ENCODE results near the gene SWSAP1. TPM values are rescaled to one million over a fixed set of nuclear protein-coding genes. Genes with fewer than 3 reads are reported as not detected.
A peak's percentile ranks its signal among the peaks of the same experiment; 100 is the strongest.

The SWSAP1 gene
- total and polyA plus RNA-seq, 2 of the 8 experiments (the other 6 are each of a cell fraction or from before 2014, with no cell fraction given) = 3.1 to 5.2 TPM

DNA sequence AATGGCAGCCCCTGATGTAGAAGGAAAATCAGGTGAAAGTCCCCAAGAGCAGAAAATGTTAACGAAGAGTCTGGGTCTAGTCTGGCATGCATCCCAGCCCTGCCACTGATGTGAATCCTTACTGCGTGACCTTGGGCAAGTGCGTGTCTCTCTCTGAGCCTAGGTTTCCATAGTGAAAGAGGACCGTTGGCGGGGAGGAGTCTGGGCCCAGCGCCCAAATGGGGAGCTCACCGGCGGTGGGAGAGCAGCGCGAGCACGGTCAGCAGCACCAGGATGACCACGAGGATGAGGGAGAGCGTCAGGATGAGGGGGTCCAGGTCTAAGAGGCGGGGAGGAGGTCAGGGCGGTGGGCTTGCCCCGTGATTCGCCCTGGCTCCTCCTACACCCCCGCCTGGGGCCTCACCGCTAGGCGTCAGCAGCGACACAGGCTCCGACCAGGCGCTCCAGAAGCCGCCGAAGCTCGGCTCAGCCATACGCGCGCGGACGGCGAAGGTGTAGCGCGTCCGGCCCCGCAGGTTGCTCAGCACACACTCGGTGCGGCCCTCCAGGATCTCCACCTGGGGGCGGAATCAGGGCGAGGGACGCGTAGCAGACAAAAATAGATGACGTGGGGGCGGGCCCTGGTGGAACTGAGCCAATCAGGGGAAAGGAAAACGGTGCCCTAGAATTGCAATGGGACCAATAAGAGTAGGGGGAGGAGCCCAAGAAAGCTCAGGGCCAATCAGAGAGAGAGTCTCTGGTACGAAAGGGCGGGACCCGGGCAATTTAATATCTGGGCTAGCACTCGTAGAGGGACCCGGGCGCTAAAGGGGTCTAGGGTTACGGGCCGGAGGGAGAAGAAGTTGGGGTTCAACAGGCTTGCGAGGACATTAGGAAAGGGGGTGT, 6.4 kb downstream of the SWSAP1 start:
- Histone ChIP-seq H2BK5ac (ENCODE audit: low read depth, low read length) (peak overlapping the region; percentile 84), H2BK12ac (ENCODE audit: low read depth, low read length) (peak overlapping the region; percentile 82)
- POLR2A ChIA-PET (ENCODE audit: partially characterized antibody) = interaction anchor here (0.7 to 4.7 kb wide), 27 partner anchors 9 to 178 kb away, joined by 3 to 48 read pairs (median 5); partner anchors contain the start of genes ECSIT, ELAVL3, ELOF1 and ODAD3
- TF ChIP-seq RXRA (IDR thresholded peaks at IDR 0.05; ENCODE audit: insufficient read depth, low read depth, low read length) (no peak), NANOG (IDR thresholded peaks at IDR 0.05; ENCODE audit: insufficient read depth, low read depth, low read length, poor library complexity, severe bottlenecking) (no peak), CREB1 (IDR thresholded peaks at IDR 0.05) (peak; percentile 89), SIN3A (conservative IDR thresholded peaks at IDR 0.05 in 1 of 2, IDR thresholded peaks at IDR 0.05 in 1 of 2; ENCODE audit: low read depth in 1 of 2, low read length in 2 of 2) (peak in 1 of 2 experiments; percentile 68; a peak in 1 of 4 replicates), RFX5 (IDR thresholded peaks at IDR 0.05; ENCODE audit: borderline replicate concordance, low read depth, low read length) (no peak), EZH2 (IDR thresholded peaks at IDR 0.05; ENCODE audit: low read depth, low read length, severe bottlenecking) (no peak), SIX5 (IDR thresholded peaks at IDR 0.05; ENCODE audit: low read depth, low read length) (no peak), EGR1 (IDR thresholded peaks at IDR 0.05; ENCODE audit: borderline replicate concordance, low read depth, low read length) (peak; percentile 28; the same call in 1 of the 2 replicates), SP4 (IDR thresholded peaks at IDR 0.05; ENCODE audit: low read length) (peak; percentile 89), RNF2 (IDR thresholded peaks at IDR 0.05; ENCODE audit: borderline replicate concordance, low read depth, low read length, missing control alignments, poor library complexity, severe bottlenecking) (no peak)

More for the DNA sequence above, 6.4 kb downstream of the SWSAP1 start:
- Histone ChIP-seq H3K56ac (replicated peaks; ENCODE audit: insufficient read length, low read depth, low read length) (no peak overlapping the region), H3K27ac (ENCODE audit: low read depth, low read length) (peak overlapping the region; percentile 76; the same call in 1 of the 2 replicates), H2BK15ac (ENCODE audit: low read length) (peak overlapping the region; percentile 81; the same call in 1 of the 2 replicates), H3K27me3 (replicated peaks in 1 of 4; ENCODE audit: control insufficient read depth in 3 of 4, extremely low read depth in 1 of 4, insufficient read depth in 3 of 4, low read length in 3 of 4) (no peaks in the 10 kb centered on the region), H3K36me3 (ENCODE audit: control insufficient read depth in 2 of 4, insufficient read depth in 4 of 4, low read length in 3 of 4) (no peaks in the 10 kb centered on the region), H3K79me1 (ENCODE audit: low read depth, low read length) (peaks cover 2% of the 10 kb centered on the region; the same call in 1 of the 2 replicates), H2AK5ac (ENCODE audit: low read depth, low read length) (no peak overlapping the region), H3K4ac (replicated peaks; ENCODE audit: insufficient read length, low read depth, low read length) (no peak overlapping the region), H3K4me1 (replicated peaks in 1 of 4; ENCODE audit: control insufficient read depth in 3 of 4, insufficient read depth in 4 of 4, low read length in 3 of 4) (peaks cover 0 to 11% (median 5%) of the 10 kb centered on the region in 4 experiments; a peak in 5 of 7 replicates), H3K9me3 (ENCODE audit: insufficient read depth in 2 of 2, low read depth in 1 of 2, low read length in 1 of 2) (no peaks in the 10 kb centered on the region), H4K5ac (ENCODE audit: insufficient read length, low read depth, low read length) (peak overlapping the region; percentile 31), H3K9ac (replicated peaks in 1 of 4; ENCODE audit: extremely low read depth in 1 of 4, low read depth in 3 of 4, low read length in 3 of 4) (peak overlapping the region; percentile 35 to 60 (median 54)), H2BK120ac (replicated peaks; ENCODE audit: low read depth, low read length) (no peak overlapping the region), H2AFZ (ENCODE audit: low read length) (peak overlapping the region; percentile 83), H4K20me1 (replicated peaks in 1 of 2; ENCODE audit: control insufficient read depth in 1 of 2, insufficient read depth in 2 of 2, low read length in 2 of 2) (peaks cover 2 to 4% of the 10 kb centered on the region in 2 experiments), H3K23ac (ENCODE audit: insufficient read length) (no peak overlapping the region), H3K4me3 (ENCODE audit: extremely low read depth in 1 of 4, insufficient read depth in 2 of 4, low read depth in 3 of 4, low read length in 4 of 4) (peak overlapping the region; percentile 55 to 79 (median 69)), H4K8ac (ENCODE audit: extremely low read depth, insufficient read depth, low read length) (0 out of 2 replicates have a peak overlapping the region, but pooled peaks have one; percentile 20), H2BK20ac (ENCODE audit: low read length) (no peak overlapping the region), H3K14ac (ENCODE audit: insufficient read length) (no peak overlapping the region), H3K79me2 (ENCODE audit: control insufficient read depth in 1 of 2, insufficient read depth in 2 of 2, low read length in 2 of 2) (no peaks in the 10 kb centered on the region), H3K18ac (ENCODE audit: extremely low read depth, low read length) (peak overlapping the region; percentile 89; the same call in 1 of the 2 replicates), H4K91ac (replicated peaks; ENCODE audit: insufficient read length, low read length) (peak overlapping the region; percentile 37), H3K4me2 (ENCODE audit: insufficient read depth in 1 of 2, low read depth in 2 of 2, low read length in 2 of 2) (peak overlapping the region; percentile 69 to 88), H3K23me2 (ENCODE audit: low read depth, low read length) (peaks cover 24% of the 10 kb centered on the region)
- 4% methylated on average over 44 of the region's 54 CpGs; no CpG with 5 or more reads in 1 of the 2 experiments for WGBS, 2 experiments (ENCODE audit: extremely low coverage in 1 of 2, insufficient coverage in 1 of 2, insufficient read length in 1 of 2, insufficient replicate concordance in 2 of 2, low coverage in 1 of 2, low lambda C conversion rate in 2 of 2, missing lambda C conversion rate in 1 of 2)
- FAIRE-seq = no peak
- CTCF ChIA-PET (ENCODE audit: partially characterized antibody) = interaction anchor here (0.5 to 16.8 kb wide), 41 partner anchors 10 to 233 kb away, joined by 3 to 197 read pairs (median 6); partner anchors contain the start of genes CCDC159, CNN1, ELAVL3 and ODAD3
- peak; percentile 93 to 95 for DNase-seq (ENCODE audit: low read depth in 1 of 2, low spot score in 2 of 2)
